H1 (cell line): ENCODE data around the gene CYLD. TPM values are rescaled to one million over a fixed set of nuclear protein-coding genes. Genes with fewer than 3 reads are reported as not detected.

ENCODE experiments used
- ASH2L ChIP-seq: fragments of 200-600, 300-600 bp; sonication (generic); IDR thresholded peaks from one replicate; pipeline ENCODE4 v1.7.1; 2017; ENCODE audit warnings: low read length
- KDM1A ChIP-seq: fragments of 200-600, 300-600 bp; sonication (generic); IDR thresholded peaks from 2 replicates; pipeline ENCODE4 v1.7.1; 2016; ENCODE audit warnings: mild to moderate bottlenecking, low read length, borderline replicate concordance
- MAFK ChIP-seq: IDR thresholded peaks from 2 replicates; pipeline ENCODE4 v1.6.1; 2012; ENCODE audit warnings: low read depth, mild to moderate bottlenecking, improper control_type of control experiment, low read length
- NRF1 ChIP-seq: IDR thresholded peaks from 2 replicates; pipeline ENCODE4 v1.6.1; 2011; ENCODE audit warnings: mild to moderate bottlenecking, low read depth, low read length, improper control_type of control experiment
- YY1 ChIP-seq: IDR thresholded peaks from 2 replicates; pipeline ENCODE4 v1.6.1; 2011; ENCODE audit warnings: low read depth, mild to moderate bottlenecking, low read length
- polyA plus RNA-seq, 7 experiments: library from polyadenylated mRNA; depleted of rRNA in 3 of 7; stranded (reverse) in 5 of 7; unstranded in 2 of 7; fragments of >200 nt in 5 of 7; fragments of 200-250 nt in 2 of 7; gene quantifications; 1 replicate in 5 of 7; 2 replicates in 1 of 7; 4 replicates in 1 of 7; pipeline versions ENCODE4 v1.2.1 to v1.2.3, GENCODE V29; 2011 to 2013; ENCODE audit warnings: missing spikeins in 2 of 7, mixed read lengths in 2 of 7
- total RNA-seq: library from RNA; stranded (reverse); fragmentation: NEBNext Ultra II Directional; extraction: Animal tissue kit (Norgen Biotek cat#: 25700); gene quantifications from 2 replicates; pipeline ENCODE4 v1.2.1, GENCODE V29; 2021

Gene CYLD
- total and polyA plus RNA-seq, 2 of the 8 experiments (the other 6 are each of a cell fraction or from before 2014, with no cell fraction given), result 3.7 to 18.8 TPM

GRCh38 chr16:50836121-50836621 lies 94.3 kb downstream of the CYLD start (continued):
- TF ChIP-seq ASH2L, result no peak
- TF ChIP-seq MAFK, result no peak
- no peak for TF ChIP-seq KDM1A
- TF ChIP-seq YY1, result no peak
- TF ChIP-seq NRF1, result no peak
